Neural cell (in vitro differentiated cells): ENCODE data around the gene TIMM22.

Source experiments
- EP300 ChIP-seq: fragments of 450-650 bp; conservative IDR thresholded peaks from 2 replicates; pipeline ENCODE4 v1.6.1; 2014; ENCODE audit warnings: antibody characterized with exemption, mild to moderate bottlenecking, moderate library complexity; ENCODE audit not compliant: poor library complexity, severe bottlenecking
- EZH2 ChIP-seq: fragments of 200-600, 300-800 bp; shearing (Covaris generic), sonication (generic); IDR thresholded peaks from 2 replicates; pipeline ENCODE4 v1.6.1; 2014; ENCODE audit warnings: antibody characterized with exemption, low read length, borderline replicate concordance, mild to moderate bottlenecking; ENCODE audit not compliant: insufficient read depth, poor library complexity, severe bottlenecking
- POLR2AphosphoS5 ChIP-seq: IDR thresholded peaks from 2 replicates; pipeline ENCODE4 v1.6.1; 2012
- RAD21 ChIP-seq: fragments of 450-650 bp; conservative IDR thresholded peaks from 2 replicates; pipeline ENCODE4 v1.6.1; 2014; ENCODE audit warnings: antibody characterized with exemption, mild to moderate bottlenecking, moderate library complexity
- SMC3 ChIP-seq: fragments of 450-650 bp; conservative IDR thresholded peaks from 2 replicates; pipeline ENCODE4 v1.6.1; 2014; ENCODE audit warnings: antibody characterized with exemption, mild to moderate bottlenecking, moderate library complexity; ENCODE audit not compliant: poor library complexity
- TAF1 ChIP-seq: IDR thresholded peaks from 2 replicates; pipeline ENCODE4 v1.6.1; 2012; ENCODE audit warnings: low read depth
- TF ChIP-seq, protein P1 (sequence below): fragments of 450-650 bp; IDR thresholded peaks from 2 replicates; pipeline ENCODE4 v1.5.1; 2014; ENCODE audit warnings: antibody characterized with exemption, mild to moderate bottlenecking, moderate library complexity; ENCODE audit not compliant: poor library complexity, severe bottlenecking
- TF ChIP-seq, protein P2 (sequence below): IDR thresholded peaks from 2 replicates; pipeline ENCODE4 v1.6.1; 2012; ENCODE audit warnings: borderline replicate concordance

DNA sequence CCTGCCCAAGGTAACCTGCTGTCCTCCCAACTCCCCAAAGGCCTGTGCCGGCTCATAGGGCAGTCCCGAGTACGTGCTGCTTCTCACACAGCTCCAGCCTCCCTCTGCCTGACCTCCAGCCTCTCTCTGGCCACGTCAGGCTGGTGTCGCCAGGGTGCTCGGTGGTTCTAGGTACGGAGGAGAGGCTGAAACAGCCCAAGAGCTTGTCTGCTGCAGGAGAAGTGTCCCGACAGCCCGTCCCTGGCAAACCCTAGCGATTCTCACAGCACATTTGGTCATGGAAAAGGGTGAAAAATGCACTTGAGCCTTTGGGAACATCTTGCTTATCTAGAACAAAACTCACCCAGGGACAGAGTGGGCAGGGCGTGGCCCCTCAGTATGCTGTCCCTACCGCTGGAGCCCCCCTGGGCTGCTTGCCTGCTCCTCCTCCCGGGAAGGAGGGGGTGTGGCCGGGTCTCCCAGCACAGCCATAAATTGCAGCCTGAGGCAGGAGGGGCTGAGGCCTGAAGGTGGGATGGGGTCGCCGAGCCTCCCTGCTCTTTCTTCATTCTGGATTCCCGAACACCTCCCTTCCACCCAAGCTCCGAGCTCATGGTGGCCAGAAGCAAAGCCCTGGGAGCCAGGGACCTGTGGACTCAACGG is 40.4 kb downstream of the TIMM22 start:
- TF ChIP-seq, protein P1, sequence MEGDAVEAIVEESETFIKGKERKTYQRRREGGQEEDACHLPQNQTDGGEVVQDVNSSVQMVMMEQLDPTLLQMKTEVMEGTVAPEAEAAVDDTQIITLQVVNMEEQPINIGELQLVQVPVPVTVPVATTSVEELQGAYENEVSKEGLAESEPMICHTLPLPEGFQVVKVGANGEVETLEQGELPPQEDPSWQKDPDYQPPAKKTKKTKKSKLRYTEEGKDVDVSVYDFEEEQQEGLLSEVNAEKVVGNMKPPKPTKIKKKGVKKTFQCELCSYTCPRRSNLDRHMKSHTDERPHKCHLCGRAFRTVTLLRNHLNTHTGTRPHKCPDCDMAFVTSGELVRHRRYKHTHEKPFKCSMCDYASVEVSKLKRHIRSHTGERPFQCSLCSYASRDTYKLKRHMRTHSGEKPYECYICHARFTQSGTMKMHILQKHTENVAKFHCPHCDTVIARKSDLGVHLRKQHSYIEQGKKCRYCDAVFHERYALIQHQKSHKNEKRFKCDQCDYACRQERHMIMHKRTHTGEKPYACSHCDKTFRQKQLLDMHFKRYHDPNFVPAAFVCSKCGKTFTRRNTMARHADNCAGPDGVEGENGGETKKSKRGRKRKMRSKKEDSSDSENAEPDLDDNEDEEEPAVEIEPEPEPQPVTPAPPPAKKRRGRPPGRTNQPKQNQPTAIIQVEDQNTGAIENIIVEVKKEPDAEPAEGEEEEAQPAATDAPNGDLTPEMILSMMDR: no peak
- TF ChIP-seq, protein P2, sequence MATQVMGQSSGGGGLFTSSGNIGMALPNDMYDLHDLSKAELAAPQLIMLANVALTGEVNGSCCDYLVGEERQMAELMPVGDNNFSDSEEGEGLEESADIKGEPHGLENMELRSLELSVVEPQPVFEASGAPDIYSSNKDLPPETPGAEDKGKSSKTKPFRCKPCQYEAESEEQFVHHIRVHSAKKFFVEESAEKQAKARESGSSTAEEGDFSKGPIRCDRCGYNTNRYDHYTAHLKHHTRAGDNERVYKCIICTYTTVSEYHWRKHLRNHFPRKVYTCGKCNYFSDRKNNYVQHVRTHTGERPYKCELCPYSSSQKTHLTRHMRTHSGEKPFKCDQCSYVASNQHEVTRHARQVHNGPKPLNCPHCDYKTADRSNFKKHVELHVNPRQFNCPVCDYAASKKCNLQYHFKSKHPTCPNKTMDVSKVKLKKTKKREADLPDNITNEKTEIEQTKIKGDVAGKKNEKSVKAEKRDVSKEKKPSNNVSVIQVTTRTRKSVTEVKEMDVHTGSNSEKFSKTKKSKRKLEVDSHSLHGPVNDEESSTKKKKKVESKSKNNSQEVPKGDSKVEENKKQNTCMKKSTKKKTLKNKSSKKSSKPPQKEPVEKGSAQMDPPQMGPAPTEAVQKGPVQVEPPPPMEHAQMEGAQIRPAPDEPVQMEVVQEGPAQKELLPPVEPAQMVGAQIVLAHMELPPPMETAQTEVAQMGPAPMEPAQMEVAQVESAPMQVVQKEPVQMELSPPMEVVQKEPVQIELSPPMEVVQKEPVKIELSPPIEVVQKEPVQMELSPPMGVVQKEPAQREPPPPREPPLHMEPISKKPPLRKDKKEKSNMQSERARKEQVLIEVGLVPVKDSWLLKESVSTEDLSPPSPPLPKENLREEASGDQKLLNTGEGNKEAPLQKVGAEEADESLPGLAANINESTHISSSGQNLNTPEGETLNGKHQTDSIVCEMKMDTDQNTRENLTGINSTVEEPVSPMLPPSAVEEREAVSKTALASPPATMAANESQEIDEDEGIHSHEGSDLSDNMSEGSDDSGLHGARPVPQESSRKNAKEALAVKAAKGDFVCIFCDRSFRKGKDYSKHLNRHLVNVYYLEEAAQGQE: no peak
- TF ChIP-seq SMC3 (no peak), EP300 (no peak), POLR2AphosphoS5 (no peak), EZH2 (no peak), TAF1 (no peak), RAD21 (no peak)
